HUDEP-2 (cell line): ENCODE measurements around the gene RTN4R.

Experiments used
- DNase-seq, 76 experiments: peaks; one replicate each; lab custom pipeline; 2025; ENCODE audit not compliant: unreplicated experiment in 76 of 76; lab: John Stamatoyannopoulos, UW

Gene RTN4R

GRCh38 chr22:20258584-20259326 is 9.4 kb downstream of the RTN4R start:
- peak in 8 of 76 experiments; percentile 2 to 15 (median 8) for DNase-seq

- DNase-seq, result no peak
Measured at GRCh38 chr22:20258021-20258299, 10.2 kb downstream of the RTN4R start.

- DNase-seq, result no peak
Measured at GRCh38 chr22:20257212-20258020, 10.7 kb downstream of the RTN4R start.

GRCh38 chr22:20256551-20257211 is 11.4 kb downstream of the RTN4R start:
- DNase-seq, result no peak

GRCh38 chr22:20256027-20256426 is 12.1 kb downstream of the RTN4R start:
- DNase-seq, result no peak

GRCh38 chr22:20254975-20255946 is 12.9 kb downstream of the RTN4R start:
- no peak for DNase-seq

- DNase-seq, result no peak
Measured at GRCh38 chr22:20253161-20253560, 15.0 kb downstream of the RTN4R start.

GRCh38 chr22:20251981-20252380 is 16.1 kb downstream of the RTN4R start:
- DNase-seq, result no peak

GRCh38 chr22:20251491-20251890 is 16.6 kb downstream of the RTN4R start:
- no peak for DNase-seq

GRCh38 chr22:20249797-20250354 is 18.2 kb downstream of the RTN4R start:
- no peak for DNase-seq

GRCh38 chr22:20248461-20248978 is 19.6 kb downstream of the RTN4R start:
- no peak for DNase-seq

GRCh38 chr22:20247608-20248171 is 20.4 kb downstream of the RTN4R start:
- no peak for DNase-seq

- no peak for DNase-seq
Measured at GRCh38 chr22:20247010-20247505, 21.1 kb downstream of the RTN4R start.

GRCh38 chr22:20246368-20247009 is 21.6 kb downstream of the RTN4R start:
- DNase-seq, result no peak

GRCh38 chr22:20245577-20246367 is 22.3 kb downstream of the RTN4R start:
- no peak for DNase-seq

GRCh38 chr22:20244691-20245576 is 23.2 kb downstream of the RTN4R start:
- peak in 1 of 76 experiments; percentile 17 for DNase-seq

GRCh38 chr22:20244250-20244648 is 23.9 kb downstream of the RTN4R start:
- no peak for DNase-seq
